GM21526 (cell line): ENCODE measurements around the gene CFAP92.

ENCODE experiments used
- ATAC-seq: cut with Tn5 transposase; IDR thresholded peaks from one replicate; pipeline ENCODE4 v1.9.1; 2021; ENCODE audit warnings: moderate library complexity; ENCODE audit not compliant: unreplicated experiment, low FRiP score

CFAP92 gene

GRCh38 chr3:129006864-129007263 lies 13.0 kb upstream of the CFAP92 start:
- no peak for ATAC-seq

GRCh38 chr3:129005526-129006303 lies 11.8 kb upstream of the CFAP92 start:
- ATAC-seq = no peak

GRCh38 chr3:129004639-129005295 lies 10.9 kb upstream of the CFAP92 start:
- no peak for ATAC-seq

DNA sequence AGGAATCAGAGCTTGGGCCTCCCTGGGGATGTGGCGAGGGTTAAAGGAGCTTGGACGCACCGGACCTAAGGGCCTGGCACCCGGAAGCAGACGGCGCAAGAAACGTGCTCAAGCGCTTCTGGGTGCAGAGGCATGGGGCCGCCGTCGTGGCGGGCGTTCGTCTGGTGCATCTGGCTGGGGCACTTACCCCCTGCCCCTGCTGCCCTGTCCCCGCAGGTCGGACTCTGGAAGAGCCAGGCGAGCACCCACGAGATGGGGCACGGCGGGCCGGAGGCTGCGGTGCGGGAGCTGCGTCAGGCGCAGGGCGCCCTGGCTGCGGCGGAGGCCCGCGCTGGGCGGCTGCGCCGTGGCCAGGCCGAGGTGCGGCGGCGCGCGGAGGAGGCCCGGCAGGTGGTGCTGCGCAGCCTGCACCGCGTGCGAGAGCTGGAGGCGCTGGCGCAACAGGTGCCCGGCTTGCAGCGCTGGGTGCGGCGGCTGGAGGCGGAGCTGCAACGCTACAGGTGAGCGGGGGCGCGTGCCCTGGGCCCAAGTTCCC lies 9.8 kb upstream of the CFAP92 start:
- ATAC-seq = no peak

- ATAC-seq = no peak
These were observed 9.0 kb upstream of the CFAP92 start for GRCh38 chr3:129002573-129003569.

DNA sequence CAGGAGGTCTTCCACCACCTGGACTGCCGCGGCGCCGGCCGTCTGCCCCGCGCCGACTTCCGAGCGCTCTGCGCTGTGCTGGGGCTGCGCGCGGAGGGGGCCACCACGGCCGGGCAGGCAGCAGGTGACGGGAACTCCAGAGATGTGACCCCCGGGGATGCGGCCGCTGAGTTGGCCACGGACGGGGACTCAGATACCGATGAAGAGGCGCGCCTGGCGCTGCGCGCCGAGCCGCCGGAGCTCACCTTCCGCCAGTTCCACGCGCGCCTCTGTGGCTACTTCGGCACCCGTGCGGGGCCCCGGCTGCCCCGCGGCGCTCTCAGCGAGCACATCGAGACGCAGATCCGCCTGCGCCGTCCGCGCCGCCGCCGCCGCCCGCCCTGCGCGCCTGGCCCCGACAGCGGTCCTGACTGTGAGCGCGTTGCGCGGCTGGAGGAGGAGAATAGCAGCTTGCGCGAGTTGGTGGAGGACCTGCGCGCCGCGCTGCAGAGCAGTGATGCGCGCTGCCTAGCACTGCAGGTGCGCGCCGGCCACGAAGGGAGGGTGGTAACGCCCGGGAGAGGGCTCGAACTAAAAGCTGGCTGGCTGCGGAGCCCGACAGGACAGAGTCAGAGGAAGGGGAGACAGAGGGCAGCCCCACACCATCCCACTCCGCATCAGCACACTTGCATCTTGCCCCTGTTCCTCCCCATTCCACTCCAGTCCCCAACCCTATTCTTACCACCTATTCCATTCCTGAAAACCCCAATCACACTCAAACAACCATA lies 8.1 kb upstream of the CFAP92 start:
- no peak for ATAC-seq

GRCh38 chr3:129001101-129001805 lies 7.4 kb upstream of the CFAP92 start, which contains the start of gene EFCC1:
Gene EFCC1, plus strand, starts transcription at chr3:129001304. Its CDS starts 325 bp downstream, at chr3:129001629.
- no peak for ATAC-seq

- ATAC-seq = no peak
These were observed 6.8 kb upstream of the CFAP92 start for GRCh38 chr3:129000742-129001100.

GRCh38 chr3:128999102-128999501 lies 5.2 kb upstream of the CFAP92 start:
- no peak for ATAC-seq

DNA sequence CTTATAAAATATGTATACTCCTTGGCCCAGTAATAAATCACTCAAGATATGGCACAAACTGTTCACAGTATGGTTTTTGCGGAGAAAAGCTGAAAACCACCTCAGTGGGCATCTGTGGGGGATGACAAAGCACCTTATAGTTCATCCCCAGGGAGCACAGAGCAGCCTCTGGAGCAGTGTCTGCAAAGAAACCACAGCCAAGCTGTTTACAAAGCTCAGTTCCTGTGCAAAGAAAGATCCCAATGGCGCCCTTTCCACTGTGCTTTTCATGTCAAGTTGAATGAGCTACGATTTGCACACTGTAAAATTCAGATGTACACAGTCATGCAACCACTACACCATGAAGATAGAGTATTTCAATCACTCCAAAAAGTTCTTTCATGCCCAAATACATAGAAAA lies 4.7 kb upstream of the CFAP92 start:
- ATAC-seq = no peak

DNA sequence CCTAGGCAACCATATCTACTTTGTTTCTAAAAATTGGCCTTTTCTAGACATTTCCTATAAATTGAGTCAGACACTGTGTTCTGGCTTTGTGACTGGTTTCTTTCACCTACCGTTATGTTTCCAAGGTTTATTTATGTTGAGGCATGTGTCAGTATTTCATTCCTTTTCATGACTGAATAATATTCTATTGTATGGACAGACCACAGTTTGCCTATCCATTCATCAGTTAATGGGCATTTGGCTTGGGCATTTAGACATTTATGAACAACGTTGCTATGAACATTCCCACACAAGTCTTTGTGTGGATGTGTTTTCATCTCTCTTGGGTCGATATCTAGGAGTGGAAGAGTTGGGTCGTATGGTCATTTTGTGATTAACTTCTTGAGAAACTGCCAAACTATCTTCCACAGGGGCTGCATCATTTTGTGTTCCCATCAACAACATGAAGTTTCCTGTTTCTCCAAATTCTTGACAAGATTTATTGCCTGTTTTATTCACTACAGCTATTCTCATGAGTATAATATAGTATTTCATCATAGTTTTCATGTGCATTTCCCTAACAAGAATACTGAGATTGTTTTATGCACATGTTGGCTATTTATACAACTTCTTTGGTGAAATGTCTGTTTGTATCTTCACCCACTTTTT lies 3.7 kb upstream of the CFAP92 start:
- ATAC-seq = no peak

DNA sequence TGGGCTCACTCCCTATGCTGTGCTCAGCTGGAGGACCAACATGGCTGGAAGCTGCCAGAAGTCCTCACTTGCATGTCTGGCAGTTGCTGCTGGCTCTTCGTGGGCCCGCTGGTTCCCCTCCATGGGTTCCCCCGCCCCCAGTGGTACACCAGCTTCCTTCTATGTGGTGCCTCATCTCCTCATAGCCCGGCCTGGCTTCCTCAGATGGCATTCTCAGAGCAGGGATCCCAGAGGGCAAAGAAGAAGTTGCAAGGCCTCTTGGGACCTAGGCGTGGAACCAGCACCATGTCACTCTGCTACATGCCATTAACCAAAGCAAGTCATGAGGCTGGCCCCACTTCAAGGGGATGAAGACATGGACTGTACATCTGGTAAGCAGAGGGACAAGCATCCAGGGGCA lies 2.9 kb upstream of the CFAP92 start:
- ATAC-seq = no peak

- ATAC-seq = no peak
These were observed 2.3 kb upstream of the CFAP92 start for GRCh38 chr3:128996200-128996599.

DNA sequence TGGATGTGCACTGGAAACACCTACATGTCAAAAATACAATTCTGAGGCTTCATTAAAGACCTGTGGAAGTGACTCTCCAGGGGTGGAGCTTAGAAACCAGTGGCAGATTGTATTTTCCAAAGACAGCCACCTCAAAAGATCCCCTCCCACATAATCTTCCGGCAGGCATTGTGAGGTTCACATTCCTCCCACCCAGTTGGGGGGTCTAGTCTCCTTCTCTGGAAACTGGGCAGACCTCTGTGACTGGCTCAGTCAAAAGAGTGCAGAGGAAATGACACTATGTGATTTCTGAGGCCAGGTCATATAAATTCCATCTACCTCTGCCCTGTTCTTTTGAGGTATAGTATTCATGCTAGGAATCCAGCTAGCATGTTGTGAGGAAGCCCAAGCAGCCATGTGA lies 1.9 kb upstream of the CFAP92 start:
- ATAC-seq = no peak

GRCh38 chr3:128994581-128995546 lies 988 bp upstream of the CFAP92 start:
- ATAC-seq = no peak

DNA sequence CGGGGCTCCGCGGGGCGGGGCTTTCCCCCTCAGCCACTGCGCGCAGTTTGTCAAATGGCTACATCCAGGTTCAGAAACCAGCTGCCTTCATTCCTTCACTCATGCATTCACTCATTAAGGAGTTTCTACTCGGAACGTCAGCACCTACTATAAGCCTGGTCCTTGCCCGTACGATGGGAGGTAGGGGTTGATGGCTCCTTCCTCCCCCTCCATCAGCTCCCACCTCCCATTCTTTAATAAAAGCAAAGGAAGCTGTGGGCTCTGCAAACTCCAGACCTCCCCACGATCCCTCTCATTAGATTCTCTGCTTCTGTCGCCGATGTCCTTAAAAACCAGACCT lies 267 bp upstream of the CFAP92 start:
- no peak for ATAC-seq

DNA sequence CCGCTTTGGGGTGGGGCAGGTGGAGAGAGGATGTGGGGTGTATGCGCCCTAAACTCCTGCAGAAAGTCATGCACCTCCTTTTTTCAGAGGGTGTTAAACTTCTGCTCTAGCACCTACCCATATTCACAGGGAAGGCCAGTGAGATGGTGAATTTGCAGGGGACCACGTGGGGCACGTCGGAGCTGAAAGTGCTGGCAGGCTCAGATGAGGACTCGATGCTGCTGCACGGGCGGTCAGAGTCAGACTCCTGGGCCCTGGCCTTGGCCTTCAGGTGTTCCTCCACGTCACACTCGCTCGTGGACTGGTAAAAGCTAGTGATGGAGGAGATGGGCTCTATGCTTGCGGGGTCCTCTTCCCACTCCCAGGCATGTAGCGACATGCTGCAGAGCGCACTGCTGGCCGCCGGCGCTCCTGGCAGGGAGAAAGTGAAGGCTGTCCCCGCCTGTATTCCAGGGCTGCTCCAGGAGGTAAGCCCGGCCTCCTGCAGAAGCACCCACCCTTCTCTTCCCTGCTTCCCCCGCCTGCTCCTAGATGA lies 883 bp downstream of the CFAP92 start:
- ATAC-seq = no peak
